Calu3 (cell line): ENCODE results near the gene TTC39A. TPM values are rescaled to one million over a fixed set of nuclear protein-coding genes. Genes with fewer than 3 reads are reported as not detected.

Experiments used
- BruUV-seq: library from RNA; stranded (reverse); fragments of 400-500 nt; replicated peaks from 2 replicates; lab custom pipeline; 2021; lab: Mats Ljungman, UMichigan
- CTCF ChIA-PET: fragments of 300-600 bp; sonication (Branson Sonifier 250); formaldehyde crosslinking; loops from one replicate; lab custom pipeline; 2022; ENCODE audit warnings: antibody characterized with exemption; lab: Charles Lee
- DNase-seq: peaks from one replicate; pipeline ENCODE4 v3.0.0; 2022
- H3K27ac Mint-ChIP-seq: one replicate; pipeline ENCODE4 v1.8.0; 2022; ENCODE audit warnings: mixed read lengths; ENCODE audit not compliant: unreplicated experiment
- H3K27me3 Mint-ChIP-seq: one replicate; pipeline ENCODE4 v1.8.0; 2022; ENCODE audit warnings: mixed read lengths; ENCODE audit not compliant: unreplicated experiment
- H3K36me3 Mint-ChIP-seq: one replicate; pipeline ENCODE4 v1.8.0; 2022; ENCODE audit warnings: mild to moderate bottlenecking, moderate library complexity, mixed read lengths; ENCODE audit not compliant: insufficient read depth, unreplicated experiment
- H3K4me1 Mint-ChIP-seq: one replicate; pipeline ENCODE4 v1.8.0; 2022; ENCODE audit warnings: mild to moderate bottlenecking, low read depth, mixed read lengths; ENCODE audit not compliant: unreplicated experiment
- H3K4me3 Mint-ChIP-seq: one replicate; pipeline ENCODE4 v1.8.0; 2022; ENCODE audit warnings: mild to moderate bottlenecking, low read depth, moderate library complexity, mixed read lengths; ENCODE audit not compliant: unreplicated experiment
- H3K9me3 Mint-ChIP-seq: one replicate; pipeline ENCODE4 v1.8.0; 2022; ENCODE audit warnings: low read depth, mixed read lengths; ENCODE audit not compliant: unreplicated experiment
- intact Hi-C: fragments of 100-400 bp; cut with micrococcal nuclease; formaldehyde crosslinking; loops from one replicate; pipeline ENCODE4 v1.10.0; 2022; ENCODE audit not compliant: unreplicated experiment
- total RNA-seq: library from RNA; stranded (reverse); gene quantifications from 2 replicates; pipeline ENCODE4 v1.2.3, GENCODE V29; 2022
- TF ChIP-seq, protein P1 (sequence below): fragments of 200-600 bp; IDR thresholded peaks from one replicate; pipeline ENCODE4 v1.8.0; 2022; ENCODE audit warnings: antibody characterized with exemption; ENCODE audit not compliant: unreplicated experiment

TTC39A gene
- total RNA-seq, 1 experiment from 2014 or later: 18.8 TPM

DNA sequence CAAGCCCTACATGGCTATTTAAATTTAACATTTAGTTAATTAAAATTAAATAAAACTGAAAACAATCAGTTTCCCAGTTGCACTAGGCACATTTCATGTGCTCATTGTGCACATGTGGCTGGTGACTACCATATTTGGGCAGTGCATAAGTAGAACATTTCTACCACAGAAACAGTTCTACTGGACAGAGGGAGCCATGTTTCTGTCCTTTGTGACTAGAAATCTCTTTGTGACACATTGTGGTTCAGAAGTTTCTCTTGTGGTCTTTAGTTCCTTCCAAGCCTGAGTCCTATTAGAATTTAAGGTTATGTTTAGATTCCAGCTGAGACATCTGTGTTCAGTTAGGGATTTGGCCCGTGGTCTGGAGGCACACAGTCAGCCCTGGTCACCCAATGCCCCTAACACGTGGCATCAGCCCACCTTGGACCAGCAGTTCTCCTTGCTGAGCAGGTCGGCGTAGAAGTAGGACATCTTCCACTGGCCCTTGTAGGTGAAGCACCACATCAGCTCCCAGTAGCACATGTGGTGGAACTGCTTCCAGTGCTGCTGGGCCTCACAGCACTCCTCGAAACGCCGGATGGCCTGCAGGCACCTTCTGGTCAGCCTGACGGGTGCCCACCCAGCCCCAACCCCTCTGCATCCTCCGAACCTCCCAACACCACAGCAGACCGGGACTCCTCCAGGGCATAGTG, 29.1 kb downstream of the TTC39A start:
- Mint-ChIP-seq H3K27ac (no peak overlapping the region), H3K4me3 (no peak overlapping the region), H3K4me1 (peaks cover 30% of the 10 kb centered on the region), H3K9me3 (no peaks in the 10 kb centered on the region), H3K36me3 (peaks cover 11% of the 10 kb centered on the region), H3K27me3 (no peaks in the 10 kb centered on the region)
- CTCF ChIA-PET: interaction anchor here (0.8 kb wide), 1 partner anchor 167 kb away, joined by 8 read pairs; no protein-coding TSS in a partner anchor
- no peak for DNase-seq
- no TSS peak for BruUV-seq
- TF ChIP-seq, protein P1, sequence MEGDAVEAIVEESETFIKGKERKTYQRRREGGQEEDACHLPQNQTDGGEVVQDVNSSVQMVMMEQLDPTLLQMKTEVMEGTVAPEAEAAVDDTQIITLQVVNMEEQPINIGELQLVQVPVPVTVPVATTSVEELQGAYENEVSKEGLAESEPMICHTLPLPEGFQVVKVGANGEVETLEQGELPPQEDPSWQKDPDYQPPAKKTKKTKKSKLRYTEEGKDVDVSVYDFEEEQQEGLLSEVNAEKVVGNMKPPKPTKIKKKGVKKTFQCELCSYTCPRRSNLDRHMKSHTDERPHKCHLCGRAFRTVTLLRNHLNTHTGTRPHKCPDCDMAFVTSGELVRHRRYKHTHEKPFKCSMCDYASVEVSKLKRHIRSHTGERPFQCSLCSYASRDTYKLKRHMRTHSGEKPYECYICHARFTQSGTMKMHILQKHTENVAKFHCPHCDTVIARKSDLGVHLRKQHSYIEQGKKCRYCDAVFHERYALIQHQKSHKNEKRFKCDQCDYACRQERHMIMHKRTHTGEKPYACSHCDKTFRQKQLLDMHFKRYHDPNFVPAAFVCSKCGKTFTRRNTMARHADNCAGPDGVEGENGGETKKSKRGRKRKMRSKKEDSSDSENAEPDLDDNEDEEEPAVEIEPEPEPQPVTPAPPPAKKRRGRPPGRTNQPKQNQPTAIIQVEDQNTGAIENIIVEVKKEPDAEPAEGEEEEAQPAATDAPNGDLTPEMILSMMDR: no peak
- intact Hi-C loops: no loop called here

GRCh38 chr1:51299981-51300670, 30.2 kb downstream of the TTC39A start:
- H3K9me3 Mint-ChIP-seq: no peaks in the 10 kb centered on the region
- H3K36me3 Mint-ChIP-seq: peaks cover 11% of the 10 kb centered on the region
- no peak overlapping the region for H3K27ac Mint-ChIP-seq
- intact Hi-C loops: loop anchor here (10.0 kb wide), 1 partner anchor 105 kb away; no protein-coding TSS in a partner anchor
- no peaks in the 10 kb centered on the region for H3K27me3 Mint-ChIP-seq
- CTCF ChIA-PET: no interaction called here
- DNase-seq: no peak
- TF ChIP-seq, protein P1: no peak
- H3K4me1 Mint-ChIP-seq: peaks cover 18% of the 10 kb centered on the region
- H3K4me3 Mint-ChIP-seq: no peak overlapping the region
- BruUV-seq: no TSS peak

DNA sequence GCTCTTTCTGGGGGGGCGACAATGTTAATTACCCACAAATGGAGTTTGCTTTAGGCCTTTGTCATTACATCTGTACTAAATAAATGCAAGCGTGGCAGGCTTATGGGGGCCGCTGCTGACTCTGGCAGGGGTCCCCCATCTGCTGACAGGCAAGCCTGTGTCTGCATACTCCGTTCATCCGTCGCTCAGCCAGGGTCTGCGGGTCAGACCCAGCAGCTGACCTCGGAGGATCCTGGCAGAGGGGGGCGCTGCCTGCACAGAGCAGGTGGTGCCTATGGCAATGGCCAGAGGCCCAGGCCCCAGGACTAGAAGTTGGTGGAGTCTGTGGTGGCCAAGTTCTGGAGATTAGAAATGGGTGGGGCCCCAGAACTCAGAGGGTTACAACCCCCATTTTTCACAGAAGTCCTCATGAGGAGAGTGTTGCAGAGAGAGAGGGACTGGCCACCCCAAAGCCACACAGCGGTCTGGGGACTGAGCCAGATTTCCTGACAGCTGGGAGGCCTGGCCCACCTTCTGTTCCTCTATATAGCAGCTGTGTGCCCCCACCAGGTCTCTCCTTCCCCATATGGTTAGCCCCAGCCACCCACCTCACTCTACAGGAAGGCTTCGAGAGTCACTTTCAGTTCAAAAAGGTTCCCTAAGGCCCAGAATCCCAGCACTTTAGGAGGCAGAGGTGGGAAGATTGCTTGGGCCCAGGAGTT, 31.0 kb downstream of the TTC39A start:
- Mint-ChIP-seq H3K4me1 (peaks cover 17% of the 10 kb centered on the region), H3K36me3 (peaks cover 11% of the 10 kb centered on the region), H3K27me3 (no peaks in the 10 kb centered on the region), H3K4me3 (no peak overlapping the region), H3K9me3 (no peaks in the 10 kb centered on the region), H3K27ac (no peak overlapping the region)
- BruUV-seq: no TSS peak
- intact Hi-C loops: loop anchor here (10.0 kb wide), 1 partner anchor 105 kb away; no protein-coding TSS in a partner anchor
- TF ChIP-seq, protein P1: no peak
- CTCF ChIA-PET: no interaction called here
- no peak for DNase-seq

DNA sequence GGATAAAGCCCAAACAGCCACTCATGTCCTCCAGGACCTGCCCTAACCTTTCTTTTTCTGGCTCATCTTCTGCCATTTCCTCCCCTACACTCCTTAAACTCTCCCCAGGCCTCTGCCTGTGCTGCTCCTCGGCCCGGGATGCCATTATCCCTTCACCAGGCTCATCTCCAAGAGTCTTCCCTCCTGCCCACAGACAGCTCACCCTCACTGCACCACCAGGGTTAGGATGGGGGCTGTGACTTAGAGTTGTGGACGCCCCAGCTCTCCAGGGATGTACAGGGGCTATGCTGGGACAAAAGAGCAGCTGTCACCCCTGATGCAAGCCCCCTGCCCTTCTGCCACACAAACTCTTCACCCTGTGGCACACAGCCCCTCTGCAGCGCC, 32.0 kb downstream of the TTC39A start:
- H3K9me3 Mint-ChIP-seq: no peaks in the 10 kb centered on the region
- H3K36me3 Mint-ChIP-seq: peaks cover 11% of the 10 kb centered on the region
- peaks cover 17% of the 10 kb centered on the region for H3K4me1 Mint-ChIP-seq
- no peak overlapping the region for H3K4me3 Mint-ChIP-seq
- no peaks in the 10 kb centered on the region for H3K27me3 Mint-ChIP-seq
- CTCF ChIA-PET: no interaction called here
- no peak for DNase-seq
- intact Hi-C loops: loop anchor here (10.0 kb wide), 1 partner anchor 104 kb away; no protein-coding TSS in a partner anchor
- TF ChIP-seq, protein P1: no peak
- BruUV-seq: no TSS peak
- peak overlapping the region; percentile 22 for H3K27ac Mint-ChIP-seq
